Osteocyte (in vitro differentiated cells): ENCODE data around the gene RPS5. TPM values are rescaled to one million over a fixed set of nuclear protein-coding genes. Genes with fewer than 3 reads are reported as not detected.
"Not testable (repeated sequence)": the region's sequence is repeated elsewhere in the genome, so short reads cannot be mapped to it uniquely, and the experiment has no call there.

Experiments
- DNase-seq: peaks from one replicate; pipeline ENCODE4 v3.0.0; 2021; ENCODE audit warnings: mixed read lengths; ENCODE audit not compliant: unreplicated experiment; ENCODE audit errors: extremely low spot score
- H3K27ac Mint-ChIP-seq: one replicate; pipeline ENCODE4 v1.8.0; 2021; ENCODE audit warnings: mild to moderate bottlenecking, mixed read lengths; ENCODE audit not compliant: unreplicated experiment
- H3K27me3 Mint-ChIP-seq: one replicate; pipeline ENCODE4 v1.8.0; 2021; ENCODE audit warnings: mixed read lengths; ENCODE audit not compliant: unreplicated experiment
- H3K36me3 Mint-ChIP-seq: one replicate; pipeline ENCODE4 v1.8.0; 2021; ENCODE audit warnings: mixed read lengths; ENCODE audit not compliant: unreplicated experiment
- H3K4me1 Mint-ChIP-seq: one replicate; pipeline ENCODE4 v1.8.0; 2021; ENCODE audit warnings: mixed read lengths; ENCODE audit not compliant: unreplicated experiment
- H3K4me3 Mint-ChIP-seq: one replicate; pipeline ENCODE4 v1.8.0; 2021; ENCODE audit warnings: mild to moderate bottlenecking, moderate library complexity, mixed read lengths; ENCODE audit not compliant: unreplicated experiment
- H3K9me3 Mint-ChIP-seq: one replicate; pipeline ENCODE4 v1.8.0; 2021; ENCODE audit warnings: mixed read lengths; ENCODE audit not compliant: unreplicated experiment
- CTCF ChIP-seq: fragments of 200-600 bp; sonication (generic); IDR thresholded peaks from 2 replicates; pipeline ENCODE4 v1.5.0; 2021; ENCODE audit warnings: antibody characterized with exemption, mild to moderate bottlenecking, moderate library complexity
- total RNA-seq: library from RNA; stranded (reverse); gene quantifications from 2 replicates; pipeline ENCODE4 v1.2.1, GENCODE V29; 2021

The RPS5 gene
- total RNA-seq, 1 donor from 2014 or later, result 942 TPM

DNA sequence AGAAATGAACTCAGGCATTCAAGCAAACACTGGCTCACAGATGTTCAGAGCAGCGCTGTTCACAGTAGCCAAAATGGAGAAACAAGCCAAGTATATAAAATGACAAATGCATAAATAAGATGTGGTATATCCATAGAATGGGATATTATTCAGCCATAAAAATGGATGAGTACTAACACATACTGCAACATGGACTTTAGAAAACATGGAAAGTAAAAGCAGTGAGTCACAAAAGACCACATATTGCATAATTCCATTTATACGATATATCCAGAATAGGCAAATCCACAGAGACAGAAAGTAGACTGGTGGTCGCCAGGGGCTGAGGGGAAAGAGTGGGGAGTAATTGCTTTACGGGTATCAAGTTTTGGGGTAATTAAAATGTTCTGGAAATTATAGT lies 12.9 kb upstream of the RPS5 start:
- no peaks in the 10 kb centered on the region for H3K4me1 Mint-ChIP-seq
- TF ChIP-seq CTCF, result no peak
- H3K9me3 Mint-ChIP-seq, result no peaks in the 10 kb centered on the region
- H3K36me3 Mint-ChIP-seq, result peaks cover 2% of the 10 kb centered on the region
- no peak overlapping the region for H3K4me3 Mint-ChIP-seq
- H3K27ac Mint-ChIP-seq, result no peak overlapping the region
- no peak for DNase-seq
- H3K27me3 Mint-ChIP-seq, result no peaks in the 10 kb centered on the region

DNA sequence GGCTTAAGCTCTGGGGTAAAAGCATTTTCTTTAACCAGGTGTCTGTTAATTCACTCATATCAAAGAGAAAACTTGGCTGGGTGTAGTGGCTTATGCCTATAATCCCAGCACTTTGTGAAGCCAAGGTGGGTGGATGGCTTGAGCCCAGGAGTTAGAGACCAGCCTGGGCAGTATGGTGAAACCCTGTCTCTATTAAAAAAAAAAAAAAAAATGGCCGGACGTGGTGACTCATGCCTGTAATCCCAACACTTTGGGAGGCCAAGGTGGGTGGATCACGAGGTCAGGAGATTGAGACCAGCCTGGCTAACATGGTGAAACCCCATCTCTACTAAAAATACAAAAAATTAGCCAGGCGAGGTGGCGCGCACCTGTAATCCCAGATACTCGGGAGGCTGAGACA lies 10.3 kb upstream of the RPS5 start:
- DNase-seq, H3K9me3 Mint-ChIP-seq, H3K27me3 Mint-ChIP-seq, H3K27ac Mint-ChIP-seq, H3K4me3 Mint-ChIP-seq, H3K36me3 Mint-ChIP-seq: not testable (repeated sequence)
- H3K4me1 Mint-ChIP-seq, result peaks cover 15% of the 10 kb centered on the region

- H3K27ac Mint-ChIP-seq, result no peak overlapping the region
Observed at GRCh38 chr19:58379246-58379645, 7.8 kb upstream of the RPS5 start.

DNA sequence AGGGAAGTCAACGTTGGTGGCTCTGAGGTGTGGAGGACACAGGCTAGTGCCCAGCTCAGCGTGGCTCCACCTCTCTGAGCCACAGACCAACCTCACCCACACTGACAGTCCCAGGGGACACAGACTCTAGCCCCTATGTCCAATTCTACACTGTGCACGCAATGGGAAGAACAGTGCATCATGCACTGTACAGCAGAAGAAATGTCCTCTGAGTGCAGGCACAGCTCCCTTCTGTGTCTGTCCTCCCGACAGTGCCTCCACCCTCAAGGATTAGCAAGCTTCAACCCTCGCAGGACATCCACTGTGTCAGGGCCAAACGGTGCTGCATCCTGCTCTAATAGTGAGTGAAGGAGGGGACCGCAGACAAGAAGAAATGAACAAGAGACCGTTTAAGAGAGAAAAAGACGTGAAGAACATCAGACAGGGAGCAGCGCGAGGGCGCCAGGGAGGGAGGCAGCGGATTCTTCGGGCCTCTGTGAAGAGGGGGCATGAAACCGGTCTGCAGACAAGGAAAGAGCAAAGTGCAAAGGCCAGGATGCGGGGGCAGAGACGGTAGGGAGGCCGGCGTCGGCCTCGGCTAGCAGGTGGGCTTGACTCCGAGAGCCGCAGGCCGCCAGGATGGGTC lies 6.9 kb upstream of the RPS5 start:
- Mint-ChIP-seq H3K27me3 (no peaks in the 10 kb centered on the region), H3K4me1 (peaks cover 22% of the 10 kb centered on the region), H3K4me3 (peak overlapping the region; percentile 92), H3K36me3 (no peaks in the 10 kb centered on the region), H3K9me3 (no peaks in the 10 kb centered on the region), H3K27ac (peak overlapping the region; percentile 91)
- no peak for DNase-seq
- no peak for TF ChIP-seq CTCF

More at GRCh38 chr19:58379246-58379645, 7.8 kb upstream of the RPS5 start:
- H3K36me3 Mint-ChIP-seq, result no peaks in the 10 kb centered on the region
- H3K9me3 Mint-ChIP-seq, result no peaks in the 10 kb centered on the region
- DNase-seq, result no peak
- peaks cover 22% of the 10 kb centered on the region for H3K4me1 Mint-ChIP-seq
- H3K27me3 Mint-ChIP-seq, result no peaks in the 10 kb centered on the region
- H3K4me3 Mint-ChIP-seq, result peak overlapping the region; percentile 92
- TF ChIP-seq CTCF, result no peak

GRCh38 chr19:58380662-58381459 lies 6.2 kb upstream of the RPS5 start, which contains the start of gene ZNF837:
Gene ZNF837, minus strand, starts transcription at chr19:58381030. Its CDS starts 11,698 bp downstream, at chr19:58369332.
- Mint-ChIP-seq H3K9me3 (no peaks in the 10 kb centered on the region), H3K4me1 (peaks cover 28% of the 10 kb centered on the region), H3K27me3 (no peaks in the 10 kb centered on the region), H3K4me3 (peak within 1 kb of the TSS; percentile 92), H3K27ac (peak within 1 kb of the TSS; percentile 97), H3K36me3 (no peaks in the 10 kb centered on the region)
- peak; percentile 99 for DNase-seq
- no peak for TF ChIP-seq CTCF
